ENCODE results near the gene PAK2.
"Not testable (repeated sequence)": the region's sequence is repeated elsewhere in the genome, so short reads cannot be mapped to it uniquely, and the experiment has no call there.

Gene PAK2

DNA sequence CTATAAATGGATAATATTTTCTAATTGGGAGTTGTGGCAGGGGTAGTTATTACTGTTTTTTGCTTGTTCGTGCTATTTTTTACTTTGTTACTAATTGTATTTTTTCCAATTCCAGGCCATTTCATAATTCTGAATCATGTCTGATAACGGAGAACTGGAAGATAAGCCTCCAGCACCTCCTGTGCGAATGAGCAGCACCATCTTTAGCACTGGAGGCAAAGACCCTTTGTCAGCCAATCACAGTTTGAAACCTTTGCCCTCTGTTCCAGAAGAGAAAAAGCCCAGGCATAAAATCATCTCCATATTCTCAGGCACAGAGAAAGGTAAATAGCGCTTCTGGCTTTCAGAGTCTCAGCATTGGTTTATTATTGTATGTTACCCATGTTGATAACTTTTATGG lies 42.9 kb downstream of the PAK2 start:
- DNase-seq (ENCODE audit: low read depth in 2 of 2) = no peak

DNA sequence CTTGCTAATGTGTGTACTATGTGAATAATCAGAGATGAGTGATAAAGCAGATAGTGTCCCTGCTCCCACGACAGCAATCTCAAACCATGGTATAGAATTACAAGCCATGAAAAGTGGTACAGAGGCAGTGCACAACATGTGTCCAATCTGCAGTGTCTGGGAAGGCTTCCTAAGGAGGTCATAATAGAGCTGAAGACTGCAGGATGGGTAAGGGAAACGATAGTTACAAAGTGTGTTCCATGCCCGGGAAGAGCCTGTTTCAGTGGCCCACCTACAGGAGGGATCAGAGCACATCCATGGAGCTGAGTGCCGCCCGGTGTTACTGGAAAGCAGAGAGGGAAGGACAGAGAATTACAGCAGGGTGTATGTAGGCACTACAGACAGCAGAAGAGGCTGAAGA lies 48.9 kb downstream of the PAK2 start:
- no peak for DNase-seq (ENCODE audit: low read depth in 2 of 2)

DNA sequence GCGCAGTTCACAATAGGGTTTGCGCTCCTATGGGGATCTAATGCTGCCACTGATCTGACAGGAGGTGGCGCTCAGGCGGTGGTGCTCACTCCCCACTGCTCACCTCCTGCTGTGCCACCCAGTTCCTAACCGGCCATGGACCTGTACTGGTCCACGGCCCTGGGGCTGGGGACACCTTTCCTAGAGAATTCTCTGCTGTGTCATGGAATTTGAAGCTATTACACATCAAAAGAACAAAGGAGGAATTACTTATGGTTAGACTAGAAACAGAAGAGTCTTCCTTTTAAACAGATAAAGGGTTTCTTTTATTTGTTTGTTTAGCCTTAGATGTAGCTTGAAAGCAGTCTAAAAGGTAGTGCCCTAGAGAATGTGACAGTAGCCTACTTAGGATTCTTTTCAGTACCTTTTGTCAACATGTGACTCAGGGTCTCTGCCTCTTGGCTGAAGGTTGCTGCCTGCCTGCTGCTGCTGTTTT lies 50.3 kb downstream of the PAK2 start:
- no peak for DNase-seq (ENCODE audit: low read depth in 2 of 2)

DNA sequence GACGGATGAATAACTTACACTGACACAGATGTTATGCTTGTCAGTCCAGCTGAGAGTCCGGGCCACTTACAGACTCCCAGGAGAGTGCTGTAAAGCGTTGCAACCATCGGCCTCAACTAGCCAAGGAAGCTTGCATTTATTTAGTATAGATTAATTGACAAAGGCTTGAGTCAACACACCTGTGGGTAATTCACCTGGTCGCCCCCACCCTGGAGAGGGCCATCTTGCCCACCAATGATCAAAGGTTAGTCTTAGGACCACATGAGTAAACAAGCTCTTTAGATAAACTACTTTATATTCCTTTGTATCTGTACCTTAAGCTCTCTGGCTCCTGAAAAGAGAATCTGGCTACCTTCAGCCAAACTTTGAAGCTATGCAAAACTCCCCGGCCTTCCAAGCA lies 51.0 kb downstream of the PAK2 start:
- no peak for DNase-seq (ENCODE audit: low read depth in 2 of 2)

DNA sequence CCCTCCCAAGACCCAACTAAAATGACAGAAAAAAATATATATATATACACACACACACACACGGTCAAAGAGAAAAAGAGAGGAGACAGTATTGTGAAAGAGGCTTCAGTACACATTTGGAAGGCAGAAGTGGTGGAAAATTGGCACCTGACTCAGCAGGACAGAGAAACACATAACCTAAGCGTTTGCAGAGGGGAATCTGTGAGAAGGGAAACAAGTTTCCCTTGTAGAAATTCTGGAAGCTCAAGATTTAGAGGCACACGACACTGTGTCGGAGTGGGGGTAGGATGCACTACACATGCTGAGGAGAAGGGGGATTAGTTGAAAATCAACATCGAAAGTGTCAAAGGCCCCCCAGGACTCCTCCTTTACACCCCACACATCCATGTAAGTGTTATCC lies 53.1 kb downstream of the PAK2 start:
- DNase-seq (ENCODE audit: low read depth in 2 of 2) = no peak

DNA sequence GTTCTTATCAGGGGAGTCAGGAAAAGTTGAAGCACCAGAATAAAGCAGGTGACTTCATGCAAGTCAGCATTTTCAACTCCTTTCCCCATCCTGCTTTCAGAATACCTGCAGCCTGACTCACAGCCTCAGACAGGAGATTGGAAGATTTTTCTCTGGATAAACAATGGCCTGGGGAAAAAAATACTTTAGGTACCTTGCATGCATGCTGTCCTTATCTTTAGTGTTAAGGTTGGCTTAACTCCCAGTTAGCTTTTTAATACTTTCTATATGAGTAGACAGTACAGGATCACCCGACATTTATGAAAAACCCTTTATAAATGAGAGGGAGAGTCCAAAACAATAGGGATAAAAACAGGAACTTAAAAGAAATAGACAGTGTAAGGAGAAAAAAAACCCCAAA lies 53.6 kb downstream of the PAK2 start:
- DNase-seq (ENCODE audit: low read depth in 2 of 2) = no peak

DNA sequence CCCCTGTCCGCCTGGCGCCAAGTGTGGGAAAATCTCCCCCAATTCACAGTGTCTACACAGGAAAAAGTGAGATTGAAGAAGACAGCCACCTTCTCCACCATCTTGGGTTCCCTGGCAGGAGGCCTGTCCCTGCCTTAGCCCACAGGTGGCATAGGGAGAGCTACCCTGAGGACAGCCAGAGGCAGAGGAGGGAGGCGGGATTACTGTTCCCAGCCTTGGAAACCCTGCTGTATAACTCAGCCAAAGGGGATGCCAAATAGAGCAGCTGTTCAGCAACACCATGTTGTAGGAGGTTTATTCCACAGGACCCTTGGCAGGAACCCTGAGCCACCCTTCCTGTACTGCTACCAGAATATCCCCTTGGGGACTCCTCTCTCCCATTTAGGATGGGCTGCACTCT lies 54.8 kb downstream of the PAK2 start:
- DNase-seq (ENCODE audit: low read depth in 2 of 2) = no peak

DNA sequence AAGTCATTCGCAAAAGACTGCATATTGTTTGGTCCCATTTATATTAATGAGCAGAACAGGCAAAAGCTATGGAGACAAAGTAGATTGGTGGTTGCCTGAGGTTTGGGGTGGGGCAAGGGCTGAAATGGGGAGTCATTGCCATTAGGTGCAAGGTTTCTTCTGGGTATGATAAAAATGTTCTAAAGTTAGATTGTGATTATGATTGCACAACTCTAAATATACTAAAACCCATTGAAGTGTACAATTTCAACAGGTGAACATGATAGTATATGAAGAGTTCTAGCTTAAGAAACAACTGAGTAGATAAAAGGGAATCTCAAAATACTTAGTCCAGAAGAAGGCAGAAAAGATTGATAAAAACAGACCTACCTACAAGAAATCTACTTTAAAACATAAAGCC lies 56.7 kb downstream of the PAK2 start:
- DNase-seq (ENCODE audit: low read depth in 2 of 2) = no peak

DNA sequence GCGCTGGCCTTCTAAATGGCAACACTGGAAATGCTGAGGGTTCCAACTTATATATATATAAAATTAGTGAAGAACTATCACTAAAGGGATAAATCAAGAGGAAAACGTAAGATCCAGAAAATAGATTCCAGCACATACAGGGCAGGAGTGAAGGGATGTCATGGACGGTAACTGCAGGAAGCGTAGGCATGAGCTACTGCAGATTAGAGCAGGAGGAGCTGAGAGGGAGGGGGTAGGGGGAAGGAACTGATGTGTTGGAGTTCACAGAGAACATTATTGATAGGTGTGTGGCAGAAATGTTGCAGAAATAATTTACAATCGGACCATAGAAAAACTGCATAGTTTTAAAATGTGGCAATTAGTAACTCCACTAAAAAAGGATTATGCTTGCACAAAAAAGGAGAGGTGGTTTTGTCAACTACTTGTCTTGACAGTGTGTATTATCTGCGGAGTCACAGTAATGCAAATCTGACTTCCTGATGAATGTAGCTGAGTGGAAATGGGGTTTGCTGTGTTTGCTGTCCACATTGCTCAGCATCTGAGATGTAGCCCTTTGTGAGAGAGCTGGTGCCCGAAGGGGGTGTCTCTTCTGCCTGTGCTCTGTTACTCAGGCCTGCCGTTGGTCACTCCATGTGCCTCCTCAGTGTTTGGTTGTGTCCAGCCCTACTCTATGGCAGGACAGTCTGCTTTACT lies 61.2 kb downstream of the PAK2 start:
- DNase-seq (ENCODE audit: low read depth in 2 of 2) = no peak

DNA sequence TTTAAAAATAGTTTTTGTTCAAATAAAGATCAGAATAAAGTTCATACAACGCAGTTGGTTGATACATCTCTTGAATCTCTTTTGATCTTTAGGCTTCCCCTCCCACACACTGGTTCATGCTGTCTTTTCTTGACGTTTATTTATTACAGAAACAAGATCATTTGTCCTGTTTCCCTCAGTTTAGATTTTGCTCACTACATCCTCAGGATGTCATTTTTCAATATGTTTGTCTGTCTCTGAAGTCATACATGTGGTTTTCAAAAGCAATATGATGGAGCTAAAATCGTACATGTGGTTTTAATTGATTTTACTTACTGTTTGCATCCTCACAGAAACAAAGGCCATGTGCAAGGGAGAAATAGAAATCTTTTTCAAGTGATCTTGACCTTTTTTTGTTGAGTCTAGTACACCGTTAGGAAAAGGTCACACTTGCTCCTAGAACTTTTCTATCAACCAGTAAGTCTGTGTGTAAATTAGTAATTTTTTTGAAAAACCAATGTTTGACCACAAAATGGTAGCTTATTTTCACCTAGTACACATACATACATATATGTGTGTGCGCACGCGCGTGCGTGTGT lies 64.3 kb downstream of the PAK2 start:
- DNase-seq (ENCODE audit: low read depth in 2 of 2) = no peak

DNA sequence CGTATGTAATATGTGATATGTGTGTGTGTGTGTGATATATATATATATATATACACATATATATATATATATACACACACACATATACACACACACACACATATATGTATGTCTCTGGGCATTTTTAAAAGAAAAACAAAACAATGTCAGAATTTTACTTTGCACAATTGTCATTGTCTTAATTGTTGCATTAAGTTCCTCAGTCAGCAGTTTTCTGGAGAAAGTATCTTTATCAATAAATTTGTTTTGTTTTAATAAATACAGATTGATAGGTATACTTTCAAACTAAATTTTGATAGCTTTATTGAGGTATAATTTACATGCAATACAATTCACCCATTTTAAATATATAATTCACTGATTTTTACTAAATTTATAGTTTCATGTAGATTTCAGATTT lies 65.1 kb downstream of the PAK2 start:
- DNase-seq (ENCODE audit: low read depth in 2 of 2) = no peak

DNA sequence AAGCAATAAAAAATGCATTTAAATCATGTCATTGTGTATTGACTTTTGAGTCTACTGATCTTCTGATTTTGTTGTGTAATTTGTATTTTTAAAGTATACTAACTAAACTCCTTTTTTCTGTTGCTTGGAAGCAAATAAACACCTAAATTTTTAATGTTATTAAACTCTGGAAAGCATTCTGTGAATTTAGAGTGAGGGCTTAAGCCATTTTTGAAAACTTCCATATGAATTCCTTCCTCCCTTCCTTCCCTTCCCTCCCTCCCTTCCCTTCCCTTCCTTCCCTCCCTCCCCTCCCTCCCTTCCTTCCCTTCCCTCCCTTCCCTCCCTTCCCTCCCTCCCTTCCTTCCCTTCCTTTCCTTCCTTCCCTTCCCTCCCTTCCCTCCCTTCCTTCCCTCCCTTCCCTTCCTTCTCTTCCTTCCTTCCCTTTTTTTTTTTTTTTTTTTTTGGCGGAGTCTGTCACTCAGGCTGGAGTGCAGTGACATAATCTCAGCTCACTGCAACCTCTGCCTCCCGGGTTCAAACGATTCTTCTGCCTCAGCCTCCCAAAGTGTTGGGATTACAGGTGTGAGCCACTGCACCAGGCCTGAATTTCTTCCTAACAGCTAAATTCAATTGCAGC lies 71.4 kb downstream of the PAK2 start:
- DNase-seq (ENCODE audit: low read depth in 2 of 2) = no peak

DNA sequence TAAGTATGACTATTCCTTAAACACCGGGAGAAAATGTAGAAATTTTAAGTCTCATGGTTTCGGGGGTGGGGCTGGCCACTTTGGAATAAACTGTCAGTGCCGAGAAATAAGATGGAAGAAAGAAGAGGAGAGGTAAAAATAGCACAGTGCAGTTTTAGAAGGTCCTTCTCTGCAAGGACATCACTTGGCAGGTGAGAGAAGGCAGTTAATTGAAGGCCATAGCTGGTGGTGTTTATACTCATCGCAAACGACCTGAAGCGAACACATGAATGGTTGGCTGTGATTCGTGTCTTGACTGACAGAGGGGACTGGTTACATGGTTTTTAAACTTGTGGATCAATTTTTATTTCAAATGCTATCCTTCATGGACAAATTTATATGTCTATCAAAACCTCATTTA lies 73.2 kb downstream of the PAK2 start:
- no peak for DNase-seq (ENCODE audit: low read depth in 2 of 2)

DNA sequence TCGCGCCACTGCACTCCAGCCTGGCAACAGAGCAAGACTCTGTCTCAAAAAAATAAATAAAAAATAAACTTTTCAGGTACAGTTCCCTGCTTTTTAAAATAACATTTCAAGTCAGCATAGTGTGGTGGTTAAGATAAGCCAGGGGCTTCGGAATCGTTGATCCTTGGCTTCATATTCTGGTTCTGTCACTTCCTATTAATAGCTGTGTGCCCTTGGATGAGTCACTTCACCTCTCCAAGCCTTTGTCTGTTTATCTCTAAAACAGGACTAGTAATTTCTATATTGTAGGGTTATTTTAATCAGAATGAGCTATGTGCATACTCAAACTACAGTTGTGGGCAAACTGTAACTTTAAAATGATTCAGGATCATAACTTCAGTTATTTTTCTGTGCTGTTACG lies 74.2 kb downstream of the PAK2 start:
- no peak for DNase-seq (ENCODE audit: low read depth in 2 of 2)

DNA sequence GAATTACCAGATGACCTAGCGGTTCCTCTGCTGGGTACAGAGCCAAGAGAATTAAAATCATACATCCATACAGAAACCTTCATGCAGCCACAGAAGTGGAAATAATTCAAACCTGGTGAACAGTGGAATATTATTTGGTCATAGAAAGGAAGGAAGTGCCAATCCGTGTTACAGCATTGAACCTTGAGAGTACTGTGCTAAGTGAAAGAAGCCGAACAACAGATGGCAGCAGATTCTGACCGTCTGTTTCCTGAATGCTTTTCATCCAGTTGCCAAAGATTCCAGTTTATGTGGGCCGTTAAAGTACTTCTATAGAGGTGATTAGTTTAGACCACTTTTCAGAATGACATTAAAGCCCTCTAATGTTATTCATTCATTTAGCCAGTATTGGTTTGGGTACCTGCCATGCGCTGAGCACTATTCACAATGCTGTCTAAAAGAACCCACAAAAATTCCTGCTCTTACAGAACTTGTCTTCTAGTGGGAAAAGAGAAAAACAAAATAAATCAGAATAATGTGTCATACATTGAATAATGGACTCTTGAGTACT lies 82.2 kb downstream of the PAK2 start:
- no peak for DNase-seq (ENCODE audit: low read depth in 2 of 2)

DNA sequence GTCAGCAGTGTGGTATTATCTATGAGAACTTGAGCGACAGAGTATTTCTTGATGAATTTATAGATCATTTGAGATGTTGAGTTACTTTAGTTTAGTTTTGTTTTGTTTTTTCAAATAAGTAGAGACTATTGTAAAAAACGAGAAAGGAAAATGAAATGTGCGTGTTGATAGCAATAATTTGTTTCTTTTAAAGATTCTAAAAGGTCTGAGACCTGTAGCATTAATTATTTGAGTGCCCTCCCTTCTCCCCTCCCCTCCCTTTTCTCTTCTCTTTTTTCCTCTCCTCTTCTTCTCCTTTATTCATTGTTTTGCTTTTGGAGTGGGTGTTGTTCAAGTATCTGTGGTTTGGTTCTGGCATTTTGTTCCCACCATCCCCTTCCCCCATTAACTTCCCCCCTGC lies 90.0 kb downstream of the PAK2 start:
- DNase-seq (ENCODE audit: low read depth in 2 of 2) = not testable (repeated sequence)

DNA sequence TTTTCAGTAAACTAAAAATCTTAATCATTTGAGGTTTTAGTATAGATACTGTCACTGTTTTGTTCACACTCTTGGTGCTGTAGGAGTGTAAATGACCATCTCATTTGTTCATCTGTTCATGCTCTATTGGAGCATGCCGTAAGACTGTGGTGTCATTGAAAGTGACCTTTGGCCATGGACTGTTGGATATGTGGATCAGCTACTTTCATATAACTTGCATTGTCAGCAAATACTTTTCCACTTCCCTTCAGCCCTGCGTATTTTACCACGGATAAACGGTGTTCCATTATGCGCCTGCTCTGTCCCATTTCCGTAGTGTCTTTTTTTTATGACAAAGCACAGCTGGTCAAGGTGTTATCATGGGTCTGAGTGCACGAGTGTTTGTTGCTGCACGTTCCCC lies 95.4 kb downstream of the PAK2 start:
- no peak for DNase-seq (ENCODE audit: low read depth in 2 of 2)

DNA sequence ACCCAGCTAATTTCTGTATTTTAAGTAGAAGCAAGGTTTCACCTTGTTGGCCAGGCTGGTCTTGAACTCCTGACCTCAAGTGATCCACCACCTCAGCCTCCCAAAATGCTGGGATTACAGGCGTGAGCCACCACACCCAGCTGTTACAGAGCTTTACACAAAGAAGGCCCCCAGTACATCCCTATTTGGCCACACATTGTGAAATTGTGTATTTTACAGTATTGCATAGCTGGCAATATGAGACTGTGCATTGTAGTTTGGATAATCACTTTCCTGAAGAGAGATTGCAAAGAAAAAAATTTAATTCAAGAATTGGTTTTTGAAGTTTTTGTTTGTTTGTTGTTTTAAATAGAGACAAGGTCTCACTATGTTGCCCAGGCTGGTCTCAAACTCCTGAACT lies 97.0 kb downstream of the PAK2 start:
- not testable (repeated sequence) for DNase-seq (ENCODE audit: low read depth in 2 of 2)

DNA sequence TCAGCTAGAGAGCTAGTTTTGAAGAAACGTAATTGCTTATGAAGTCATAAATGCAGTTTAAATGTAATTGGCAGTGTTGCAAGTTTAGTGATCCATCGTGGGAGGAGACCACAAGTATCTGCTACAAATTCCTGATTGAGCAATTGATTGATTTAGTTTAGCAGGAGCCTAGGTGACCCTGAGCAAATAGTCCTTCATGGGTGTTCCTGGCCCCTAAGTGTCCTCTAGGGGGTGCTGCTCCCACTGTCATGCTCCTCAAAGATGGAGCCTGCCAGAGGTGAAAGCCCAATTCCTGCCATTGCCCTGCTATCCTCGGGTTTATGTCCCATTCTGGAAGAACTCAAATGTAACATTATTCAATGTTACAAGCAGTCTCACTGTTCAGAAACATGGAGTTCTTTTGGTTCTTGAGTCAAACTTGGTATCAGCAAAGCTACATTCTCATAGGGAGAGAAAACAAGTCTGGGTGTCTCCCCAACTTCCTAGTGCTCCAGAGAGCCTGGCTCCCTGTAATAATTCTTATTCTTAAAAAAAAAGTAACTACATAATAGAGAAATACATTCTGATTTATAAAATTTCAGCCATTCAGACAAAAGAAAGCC lies 98.3 kb downstream of the PAK2 start:
- peak; percentile 45 to 53 for DNase-seq (ENCODE audit: low read depth in 2 of 2)

DNA sequence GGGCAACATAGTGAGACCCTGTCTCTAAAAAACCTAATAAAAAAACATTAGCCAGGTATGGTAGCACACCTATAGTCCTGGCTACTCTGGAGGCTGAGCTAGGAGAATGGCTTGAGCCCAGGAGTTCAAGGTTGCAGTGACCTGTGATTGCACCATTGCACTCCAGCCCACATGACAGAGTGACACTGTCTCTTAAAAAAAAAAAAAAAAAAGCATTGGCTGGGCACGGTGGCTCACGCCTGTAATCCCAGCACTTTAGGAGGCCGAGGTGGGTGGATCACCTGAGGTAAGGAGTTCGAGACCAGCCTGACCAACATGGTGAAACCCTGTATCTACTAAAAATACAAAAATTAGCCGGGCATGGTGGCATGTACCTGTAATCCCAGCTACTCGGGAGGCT lies 99.7 kb downstream of the PAK2 start:
- DNase-seq (ENCODE audit: low read depth in 2 of 2) = not testable (repeated sequence)

DNA sequence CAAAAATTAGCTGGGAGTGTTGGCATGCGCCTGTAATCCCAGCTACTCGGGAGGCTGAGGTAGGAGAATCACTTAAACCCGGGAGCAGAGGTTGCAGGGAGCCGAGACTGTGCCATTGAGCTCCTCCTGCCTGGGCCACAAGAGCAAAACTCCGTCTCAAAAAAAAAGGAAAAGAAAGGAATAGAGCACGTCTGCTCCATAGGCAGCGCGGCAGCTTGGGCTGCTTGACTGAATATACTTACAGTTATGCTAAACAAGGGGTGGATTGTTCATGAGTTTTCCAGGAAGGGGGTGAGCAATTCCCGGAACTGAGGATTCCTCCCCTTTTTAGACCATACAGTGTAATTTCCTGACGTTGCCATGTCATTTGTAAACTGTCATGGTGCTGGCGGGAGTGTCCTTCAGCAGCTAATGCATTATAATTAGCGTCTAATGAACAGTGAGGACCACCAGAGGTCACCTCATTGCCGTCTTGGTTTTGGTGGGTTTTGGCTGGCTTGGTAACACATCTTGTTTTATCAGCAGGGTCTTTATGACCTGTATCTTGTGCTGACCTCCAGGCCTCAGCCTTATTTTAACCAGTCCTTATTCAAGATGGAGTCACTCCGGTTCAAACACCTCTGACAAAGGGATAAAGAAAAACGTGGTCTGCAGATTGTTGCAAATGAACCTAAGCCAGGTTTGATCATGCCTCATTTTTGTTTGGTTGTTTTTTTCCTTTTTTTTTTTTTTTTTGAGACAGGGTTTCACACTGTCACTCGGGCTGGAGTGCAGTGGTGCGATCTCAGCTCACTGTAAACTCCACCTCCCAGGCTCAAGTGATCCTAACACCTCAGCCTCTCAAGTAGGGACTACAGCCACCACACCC lies 103.1 kb downstream of the PAK2 start:
- no peak for DNase-seq (ENCODE audit: low read depth in 2 of 2)
